Keratinocyte (primary cell): Measurements from ENCODE around the gene KIF16B. TPM values are rescaled to one million over a fixed set of nuclear protein-coding genes. Genes with fewer than 3 reads are reported as not detected.

Experiments
- DNase-seq: peaks from one replicate; pipeline ENCODE4 v3.0.0-alpha.2; 2011; ENCODE audit warnings: low read depth, missing footprints, low spot score
- FAIRE-seq: peaks from 2 replicates; lab custom pipeline; 2011; peaks lifted over from hg19 to GRCh38; lab: Jason Lieb, UNC
- H2AFZ ChIP-seq: 2 replicates; pipeline ENCODE4 v1.6.0; 2012; ENCODE audit warnings: low read length, control low read depth, inconsistent platforms; ENCODE audit not compliant: control insufficient read depth
- H3K27ac ChIP-seq: 2 replicates; pipeline ENCODE4 v1.5.1; 2011; ENCODE audit warnings: low read length; ENCODE audit not compliant: control insufficient read depth, insufficient read depth
- H3K27me3 ChIP-seq: 3 replicates; pipeline ENCODE4 v1.6.0; 2011; ENCODE audit warnings: low read length; ENCODE audit not compliant: control insufficient read depth, insufficient read depth; ENCODE audit errors: extremely low read depth
- H3K36me3 ChIP-seq, 2 experiments: 2 replicates in 1 of 2; 3 replicates in 1 of 2; pipeline ENCODE4 v1.5.1; 2011; ENCODE audit warnings: low read length in 2 of 2, mild to moderate bottlenecking in 1 of 2; ENCODE audit not compliant: control insufficient read depth in 2 of 2, insufficient read depth in 2 of 2; ENCODE audit errors: extremely low read depth in 1 of 2
- H3K4me1 ChIP-seq: 3 replicates; pipeline ENCODE4 v1.5.1; 2011; ENCODE audit warnings: low read length; ENCODE audit not compliant: control insufficient read depth, insufficient read depth; ENCODE audit errors: extremely low read depth
- H3K4me2 ChIP-seq: 3 replicates; pipeline ENCODE4 v1.6.0; 2011; ENCODE audit warnings: low read depth, low read length; ENCODE audit not compliant: control insufficient read depth, insufficient read depth; ENCODE audit errors: extremely low read depth
- H3K4me3 ChIP-seq, 3 experiments: fragments of 200-600 bp in 1 of 3; sonication (generic) in 1 of 3; 2 replicates in 2 of 3; 3 replicates in 1 of 3; pipeline ENCODE4 v1.5.1; 2011 to 2016; ENCODE audit warnings: low read length in 3 of 3, mild to moderate bottlenecking in 3 of 3, control low read depth in 2 of 3, inconsistent platforms in 1 of 3, low read depth in 1 of 3, mixed read lengths in 1 of 3, mixed run types in 1 of 3, moderate library complexity in 1 of 3; ENCODE audit not compliant: control insufficient read depth in 2 of 3, insufficient read depth in 2 of 3; ENCODE audit errors: extremely low read depth in 1 of 3
- H3K79me2 ChIP-seq: 2 replicates; pipeline ENCODE4 v1.6.0; 2012; ENCODE audit warnings: low read length; ENCODE audit not compliant: control insufficient read depth, insufficient read depth
- H3K9ac ChIP-seq: 3 replicates; pipeline ENCODE4 v1.6.0; 2011; ENCODE audit warnings: low read length; ENCODE audit not compliant: control insufficient read depth, insufficient read depth; ENCODE audit errors: extremely low read depth
- H3K9me1 ChIP-seq: 3 replicates; pipeline ENCODE4 v1.6.0; 2011; ENCODE audit warnings: low read length; ENCODE audit not compliant: control insufficient read depth, insufficient read depth; ENCODE audit errors: extremely low read depth
- H3K9me3 ChIP-seq: 2 replicates; pipeline ENCODE4 v1.5.1; 2012; ENCODE audit warnings: low read depth, low read length; ENCODE audit not compliant: control insufficient read depth
- H4K20me1 ChIP-seq: 3 replicates; pipeline ENCODE4 v1.6.0; 2011; ENCODE audit warnings: low read length; ENCODE audit not compliant: control insufficient read depth, insufficient read depth; ENCODE audit errors: extremely low read depth
- EZH2 ChIP-seq: IDR thresholded peaks from one replicate; pipeline ENCODE4 v1.6.1; 2012; ENCODE audit warnings: inconsistent platforms, mild to moderate bottlenecking, low read length, moderate library complexity
- dilution Hi-C: fragments of 300-500 bp; cut with MboI; formaldehyde crosslinking; loops from one replicate; pipeline ENCODE4 v1.7.0; 2020; ENCODE audit warnings: low sequenced_read_pairs; ENCODE audit not compliant: extremely low pct_ligation_motif_present
- polyA plus RNA-seq, 5 experiments: library from polyadenylated mRNA; depleted of rRNA in 3 of 5; stranded (reverse) in 3 of 5; stranded (forward) in 1 of 5; unstranded in 1 of 5; fragments of >200 nt; gene quantifications; 1 replicate in 1 of 5; 2 replicates in 3 of 5; 3 replicates in 1 of 5; pipeline versions ENCODE4 v1.2.1 to v1.2.3, GENCODE V29; 2011 to 2012; ENCODE audit warnings: missing spikeins in 2 of 5, low read depth in 1 of 5, low replicate concordance in 1 of 5
- TF ChIP-seq, protein P1 (sequence below), 3 experiments: IDR thresholded peaks in 1 of 3; conservative IDR thresholded peaks in 1 of 3; optimal IDR thresholded peaks in 1 of 3; 2 replicates in 2 of 3; 3 replicates in 1 of 3; pipeline versions ENCODE3 to v1.5.1; 2011; ENCODE audit warnings: low read length in 3 of 3, mild to moderate bottlenecking in 3 of 3, moderate library complexity in 2 of 3, control low read depth in 1 of 3, inconsistent platforms in 1 of 3; ENCODE audit not compliant: insufficient read depth in 2 of 3; ENCODE audit errors: extremely low read depth in 1 of 3

KIF16B gene
- polyA plus RNA-seq, 1 donor (not counting 4 experiments of a cell fraction or from before 2014, with no cell fraction given), result 16.1 TPM

DNA sequence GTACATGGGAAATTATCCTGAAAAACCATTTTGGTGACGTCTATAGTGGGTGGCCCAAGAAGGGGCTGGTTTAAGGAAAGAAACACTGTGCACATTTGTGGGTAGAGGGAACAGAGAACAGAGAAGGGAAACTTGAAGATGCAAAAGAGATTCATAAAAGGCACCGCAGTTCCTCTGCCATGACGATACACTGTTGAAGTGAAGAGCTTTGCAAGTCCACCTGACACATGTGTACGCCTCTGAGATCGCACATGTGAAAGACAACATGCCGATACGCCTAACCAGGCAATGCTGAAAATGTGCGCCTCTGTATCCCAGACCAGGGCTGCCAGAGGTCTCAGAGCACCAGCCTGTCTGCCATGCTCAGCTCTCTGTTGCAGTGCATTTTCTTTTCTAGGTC is 180.9 kb downstream of the KIF16B start:
- no peaks in the 10 kb centered on the region for H3K4me1 ChIP-seq
- H3K79me2 ChIP-seq, result no peaks in the 10 kb centered on the region
- no peaks in the 10 kb centered on the region for H4K20me1 ChIP-seq
- H3K36me3 ChIP-seq, result peaks cover 5 to 12% of the 10 kb centered on the region in 2 experiments
- no peak overlapping the region for H3K4me3 ChIP-seq
- H3K4me2 ChIP-seq, result no peak overlapping the region
- FAIRE-seq (no peak), DNase-seq (no peak)
- no peaks in the 10 kb centered on the region for H3K9me3 ChIP-seq
- dilution Hi-C loops, result no loop called here
- H2AFZ ChIP-seq, result no peak overlapping the region
- H3K9me1 ChIP-seq, result no peaks in the 10 kb centered on the region
- no peak overlapping the region for H3K9ac ChIP-seq
- H3K27ac ChIP-seq, result no peak overlapping the region
- no peak for TF ChIP-seq EZH2
- TF ChIP-seq, protein P1, sequence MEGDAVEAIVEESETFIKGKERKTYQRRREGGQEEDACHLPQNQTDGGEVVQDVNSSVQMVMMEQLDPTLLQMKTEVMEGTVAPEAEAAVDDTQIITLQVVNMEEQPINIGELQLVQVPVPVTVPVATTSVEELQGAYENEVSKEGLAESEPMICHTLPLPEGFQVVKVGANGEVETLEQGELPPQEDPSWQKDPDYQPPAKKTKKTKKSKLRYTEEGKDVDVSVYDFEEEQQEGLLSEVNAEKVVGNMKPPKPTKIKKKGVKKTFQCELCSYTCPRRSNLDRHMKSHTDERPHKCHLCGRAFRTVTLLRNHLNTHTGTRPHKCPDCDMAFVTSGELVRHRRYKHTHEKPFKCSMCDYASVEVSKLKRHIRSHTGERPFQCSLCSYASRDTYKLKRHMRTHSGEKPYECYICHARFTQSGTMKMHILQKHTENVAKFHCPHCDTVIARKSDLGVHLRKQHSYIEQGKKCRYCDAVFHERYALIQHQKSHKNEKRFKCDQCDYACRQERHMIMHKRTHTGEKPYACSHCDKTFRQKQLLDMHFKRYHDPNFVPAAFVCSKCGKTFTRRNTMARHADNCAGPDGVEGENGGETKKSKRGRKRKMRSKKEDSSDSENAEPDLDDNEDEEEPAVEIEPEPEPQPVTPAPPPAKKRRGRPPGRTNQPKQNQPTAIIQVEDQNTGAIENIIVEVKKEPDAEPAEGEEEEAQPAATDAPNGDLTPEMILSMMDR (optimal IDR thresholded peaks at IDR 0.05 in 1 of 3, IDR thresholded peaks at IDR 0.05 in 1 of 3, conservative IDR thresholded peaks at IDR 0.05 in 1 of 3; ENCODE audit: extremely low read depth in 1 of 3, insufficient read depth in 2 of 3, low read length in 3 of 3), result no peak
- no peaks in the 10 kb centered on the region for H3K27me3 ChIP-seq

DNA sequence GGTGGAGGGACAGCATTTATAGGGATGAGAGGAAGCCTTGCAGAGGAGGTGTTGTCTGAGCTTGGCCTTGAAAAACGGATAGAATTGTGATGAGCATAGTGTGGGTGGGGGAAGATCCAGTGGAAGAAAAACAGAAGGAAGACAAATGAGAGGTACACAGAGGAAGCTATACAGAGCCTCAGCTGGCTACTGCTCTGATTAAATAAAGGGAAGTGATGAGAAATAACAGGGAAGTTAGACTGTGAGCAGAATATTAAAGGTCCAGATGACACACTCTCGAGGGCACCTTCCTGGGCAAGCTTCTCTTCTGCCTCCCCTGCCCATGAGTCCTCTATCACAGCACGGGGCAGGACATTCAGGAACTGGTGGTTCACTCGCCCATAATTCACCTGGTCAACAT is 182.3 kb downstream of the KIF16B start:
- Histone ChIP-seq H3K27ac (no peak overlapping the region), H3K79me2 (no peaks in the 10 kb centered on the region), H2AFZ (no peak overlapping the region), H3K9me3 (no peaks in the 10 kb centered on the region), H3K4me1 (no peaks in the 10 kb centered on the region), H3K4me3 (no peak overlapping the region), H3K9ac (no peak overlapping the region), H3K9me1 (no peaks in the 10 kb centered on the region), H3K4me2 (no peak overlapping the region), H3K36me3 (peaks cover 5 to 9% of the 10 kb centered on the region in 2 experiments), H3K27me3 (no peaks in the 10 kb centered on the region), H4K20me1 (no peaks in the 10 kb centered on the region)
- DNase-seq, result no peak
- TF ChIP-seq, protein P1 (optimal IDR thresholded peaks at IDR 0.05 in 1 of 3, IDR thresholded peaks at IDR 0.05 in 1 of 3, conservative IDR thresholded peaks at IDR 0.05 in 1 of 3; ENCODE audit: extremely low read depth in 1 of 3, insufficient read depth in 2 of 3, low read length in 3 of 3), result no peak
- TF ChIP-seq EZH2, result no peak
- FAIRE-seq, result no peak
- dilution Hi-C loops, result no loop called here
